Transverse colon (tissue), 3 donors: ENCODE data around the gene COL13A1.

Source experiments
- CTCF ChIP-seq, 5 experiments: fragments of 200-600 bp in 3 of 5; fragments of 450-650 bp in 2 of 5; sonication (generic) in 3 of 5; IDR thresholded peaks; 1 replicate in 2 of 5; 2 replicates in 3 of 5; pipeline ENCODE4 v1.5.1; 2016 to 2017; ENCODE audit warnings: antibody characterized with exemption in 5 of 5, inconsistent platforms in 3 of 5, mild to moderate bottlenecking in 2 of 5, moderate library complexity in 1 of 5
- EP300 ChIP-seq: sonication (generic); formaldehyde crosslinking; IDR thresholded peaks from one replicate; pipeline ENCODE4 v1.6.1; 2017; ENCODE audit warnings: antibody characterized with exemption, low read depth
- POLR2A ChIP-seq: fragments of 450-650 bp; IDR thresholded peaks from one replicate; pipeline ENCODE4 v1.6.1; 2016; ENCODE audit warnings: antibody characterized with exemption, mild to moderate bottlenecking, moderate library complexity

GRCh38 chr10:69856601-69857166, 55.0 kb downstream of the COL13A1 start:
- no peak for TF ChIP-seq EP300
- no peak for TF ChIP-seq CTCF (IDR thresholded peaks at IDR 0.05)
- no peak for TF ChIP-seq POLR2A
